Spleen (tissue), 11 donors: ENCODE measurements around the gene RIPOR1. TPM values are rescaled to one million over a fixed set of nuclear protein-coding genes. Genes with fewer than 3 reads are reported as not detected.

ENCODE experiments used
- DNase-seq: peaks from one replicate; pipeline ENCODE4 v3.0.0-alpha.2; 2020
- H3K27ac ChIP-seq, 8 donors: fragments of 200-600 bp; sonication (generic) in 7 of 8; 1 replicate in 4 of 8; 2 replicates in 4 of 8; pipeline versions ENCODE4 v1.5.0 to v1.8.0; 2016 to 2021; ENCODE audit warnings: inconsistent platforms in 4 of 8, mild to moderate bottlenecking in 4 of 8, moderate library complexity in 1 of 8
- H3K27me3 ChIP-seq, 7 donors: fragments of 200-600 bp; sonication (generic) in 6 of 7; replicated peaks in 1 of 7; 1 replicate in 4 of 7; 2 replicates in 3 of 7; pipeline versions ENCODE4 v1.5.0 to v1.8.0; 2016 to 2021; ENCODE audit warnings: inconsistent platforms in 3 of 7, mild to moderate bottlenecking in 1 of 7
- H3K36me3 ChIP-seq, 6 donors: fragments of 200-600 bp; sonication (generic) in 5 of 6; 1 replicate in 4 of 6; 2 replicates in 2 of 6; pipeline versions ENCODE4 v1.5.0 to v1.8.0; 2016 to 2021; ENCODE audit warnings: inconsistent platforms in 2 of 6
- H3K4me1 ChIP-seq, 6 donors: fragments of 200-600 bp; sonication (generic) in 5 of 6; 1 replicate in 3 of 6; 2 replicates in 3 of 6; pipeline versions ENCODE4 v1.5.0 to v1.8.0; 2016 to 2021; ENCODE audit warnings: inconsistent platforms in 3 of 6
- H3K4me3 ChIP-seq, 8 donors: fragments of 200-600 bp; sonication (generic) in 7 of 8; 1 replicate in 4 of 8; 2 replicates in 4 of 8; pipeline versions ENCODE4 v1.5.0 to v1.8.0; 2016 to 2021; ENCODE audit warnings: inconsistent platforms in 4 of 8, mild to moderate bottlenecking in 4 of 8, moderate library complexity in 2 of 8
- H3K9me3 ChIP-seq, 8 donors: fragments of 200-600 bp; sonication (generic) in 7 of 8; 1 replicate in 4 of 8; 2 replicates in 4 of 8; pipeline versions ENCODE4 v1.5.0 to v1.8.0; 2016 to 2021; ENCODE audit warnings: inconsistent platforms in 4 of 8
- CTCF ChIP-seq, 11 experiments: fragments of 200-600 bp in 7 of 11; fragments of 450-650 bp in 4 of 11; sonication (generic) in 4 of 11; IDR thresholded peaks in 8 of 11; conservative IDR thresholded peaks in 3 of 11; 1 replicate in 7 of 11; 2 replicates in 4 of 11; pipeline versions ENCODE4 v1.4.0 to v1.8.0; 2016 to 2021; ENCODE audit warnings: antibody characterized with exemption in 11 of 11, inconsistent platforms in 4 of 11, mild to moderate bottlenecking in 1 of 11
- POLR2A ChIP-seq, 3 donors: fragments of 450-650 bp; IDR thresholded peaks; one replicate each; pipeline ENCODE4 v1.5.1; 2017; ENCODE audit warnings: antibody characterized with exemption in 3 of 3, mild to moderate bottlenecking in 1 of 3
- POLR2AphosphoS5 ChIP-seq, 3 donors: sonication (generic); formaldehyde crosslinking; IDR thresholded peaks; one replicate each; pipeline ENCODE4 v1.5.1; 2017; ENCODE audit warnings: antibody characterized with exemption in 3 of 3
- WGBS, 5 donors: extraction: QIAGEN DNeasy Blood & Tissue Kit in 3 of 5; methylation state at CpG; one replicate each; pipeline versions ENCODE4 v1.1.5 to v1.1.7; 2013 to 2018; 5-methylcytosine and 5-hydroxymethylcytosine counted together
- intact Hi-C: fragments of 100-400 bp; cut with DNase I; formaldehyde crosslinking; loops from one replicate; pipeline ENCODE4 v1.15.0; 2023; ENCODE audit warnings: low total_unique reads
- polyA plus RNA-seq, 3 donors: library from polyadenylated mRNA; stranded (reverse); fragments of 200-250 nt; gene quantifications; one replicate each; pipeline ENCODE4 v1.2.1, GENCODE V29; 2013
- total RNA-seq, 7 donors: library from RNA; depleted of rRNA in 3 of 7; stranded (reverse); fragments of >200 nt in 3 of 7; fragmentation: NEBNext Ultra II Directional in 4 of 7; extraction: Animal tissue kit (Norgen Biotek cat#: 25700) in 4 of 7; gene quantifications; one replicate each; pipeline versions ENCODE4 v1.1.0 to v1.2.1, GENCODE V29; 2016 to 2021
- donor health status: healthy with polysubstance abuse.
- donor health status: DM: no; HTN: no; CAD: no; lungs with moderate emphysema.
- donor health status: DM: no; HTN: no; CAD: no.
- donor health status: Bipolar disorder and iron deficiency.
- donor health status: healthy.
- donor health status: DM: no; HTN: no; CAD: no.
- donor health status: DM: yes; HTN: yes; CAD: no.

Gene RIPOR1
- total and polyA plus RNA-seq, 10 donors: 29.9 to 242 (median 133) TPM

- H3K36me3 ChIP-seq: peaks cover 0 to 71% (median 52%) of the 10 kb centered on the region in 6 donors
- peak overlapping the region in 5 of 8 donors; percentile 58 to 86 (median 72) for H3K4me3 ChIP-seq
- H3K27ac ChIP-seq: peak overlapping the region in 5 of 8 donors; percentile 90 to 96 (median 93)
These were observed 11.3 kb downstream of the RIPOR1 start for GRCh38 chr16:67539691-67540635.

GRCh38 chr16:67540756-67541155 is 12.1 kb downstream of the RIPOR1 start:
- WGBS, 5 donors: 94 to 100% (median 100%) methylated on average over 1 of the region's 1 CpG
- peaks cover 0 to 75% (median 59%) of the 10 kb centered on the region in 6 donors for H3K36me3 ChIP-seq
- intact Hi-C loops: no loop called here

More at GRCh38 chr16:67539691-67540635, 11.3 kb downstream of the RIPOR1 start:
- DNase-seq: no peak
- Histone ChIP-seq H3K4me1 (peaks cover 52 to 100% (median 90%) of the 10 kb centered on the region in 6 donors), H3K27me3 (peaks cover 0 to 11% (median 0%) of the 10 kb centered on the region in 7 donors), H3K9me3 (no peaks in the 10 kb centered on the region)
- WGBS, 5 donors: 83 to 88% (median 85%) methylated on average over 21 to 27 of the region's 27 CpGs
- TF ChIP-seq POLR2AphosphoS5 (IDR thresholded peaks at IDR 0.05) (peak in 2 of 3 donors; percentile 48 to 77), CTCF (IDR thresholded peaks at IDR 0.05 in 8 of 11, conservative IDR thresholded peaks at IDR 0.05 in 3 of 11) (no peak), POLR2A (IDR thresholded peaks at IDR 0.05) (no peak)
- intact Hi-C loops: no loop called here

GRCh38 chr16:67541391-67542263 is 13.0 kb downstream of the RIPOR1 start:
- peaks cover 49 to 100% (median 89%) of the 10 kb centered on the region in 6 donors for H3K4me1 ChIP-seq
- H3K4me3 ChIP-seq: no peak overlapping the region
- 74 to 90% (median 83%) methylated on average over 7 to 14 of the region's 14 CpGs for WGBS, 5 donors
- H3K36me3 ChIP-seq: peaks cover 0 to 84% (median 67%) of the 10 kb centered on the region in 6 donors
- intact Hi-C loops: no loop called here
- H3K9me3 ChIP-seq: no peaks in the 10 kb centered on the region
- TF ChIP-seq POLR2A (IDR thresholded peaks at IDR 0.05) (no peak), POLR2AphosphoS5 (IDR thresholded peaks at IDR 0.05) (peak; percentile 28 to 67 (median 40))
- H3K27me3 ChIP-seq: peaks cover 0 to 11% (median 0%) of the 10 kb centered on the region in 7 donors
- peak overlapping the region; percentile 13 to 96 (median 54) for H3K27ac ChIP-seq
- DNase-seq: no peak

More at GRCh38 chr16:67540756-67541155, 12.1 kb downstream of the RIPOR1 start:
- no peak for TF ChIP-seq POLR2A (IDR thresholded peaks at IDR 0.05)
- no peak for TF ChIP-seq CTCF (IDR thresholded peaks at IDR 0.05 in 8 of 11, conservative IDR thresholded peaks at IDR 0.05 in 3 of 11)
- peak in 1 of 3 donors; percentile 28 for TF ChIP-seq POLR2AphosphoS5 (IDR thresholded peaks at IDR 0.05)
- DNase-seq: no peak
- no peak overlapping the region for H3K4me3 ChIP-seq
- H3K9me3 ChIP-seq: no peaks in the 10 kb centered on the region
- H3K4me1 ChIP-seq: peaks cover 51 to 100% (median 90%) of the 10 kb centered on the region in 6 donors
- peak overlapping the region in 5 of 8 donors; percentile 10 to 96 (median 80) for H3K27ac ChIP-seq
- H3K27me3 ChIP-seq: peaks cover 0 to 11% (median 0%) of the 10 kb centered on the region in 7 donors

GRCh38 chr16:67542464-67542863 is 13.8 kb downstream of the RIPOR1 start:
- Histone ChIP-seq H3K27ac (peak overlapping the region in 5 of 8 donors; percentile 48 to 96 (median 80)), H3K27me3 (peaks cover 0 to 6% (median 0%) of the 10 kb centered on the region in 7 donors), H3K9me3 (no peaks in the 10 kb centered on the region), H3K4me1 (peaks cover 52 to 100% (median 92%) of the 10 kb centered on the region in 6 donors), H3K4me3 (no peak overlapping the region), H3K36me3 (peaks cover 0 to 92% (median 68%) of the 10 kb centered on the region in 6 donors)
- DNase-seq: peak; percentile 87
- TF ChIP-seq POLR2AphosphoS5 (IDR thresholded peaks at IDR 0.05): no peak
- TF ChIP-seq POLR2A (IDR thresholded peaks at IDR 0.05): no peak
- intact Hi-C loops: no loop called here
